Caco-2 (cell line): Measurements from ENCODE around the gene GAS6. TPM values are rescaled to one million over a fixed set of nuclear protein-coding genes. Genes with fewer than 3 reads are reported as not detected.

ENCODE experiments used
- BruUV-seq: library from RNA; stranded (reverse); fragments of 400-500 nt; replicated peaks from 2 replicates; lab custom pipeline; 2021; lab: Mats Ljungman, UMichigan
- CTCF ChIA-PET: fragments of 300-600 bp; sonication (Branson Sonifier 250); formaldehyde crosslinking; loops from one replicate; lab custom pipeline; 2022; ENCODE audit warnings: antibody characterized with exemption; lab: Charles Lee
- POLR2A ChIA-PET: fragments of 300-600 bp; sonication (Branson Sonifier 250); formaldehyde crosslinking; loops from one replicate; lab custom pipeline; 2022; ENCODE audit warnings: antibody characterized with exemption; lab: Charles Lee
- DNase-seq, 2 experiments: peaks; one replicate each; pipeline versions ENCODE4 v3.0.0 to v3.0.0-alpha.2; 2020 to 2022
- H3K27me3 ChIP-seq: replicated peaks from 2 replicates; pipeline ENCODE4 v1.6.0; 2011; ENCODE audit warnings: low read length; ENCODE audit not compliant: control insufficient read depth, insufficient read depth
- H3K36me3 ChIP-seq: 2 replicates; pipeline ENCODE4 v1.5.1; 2011; ENCODE audit warnings: low read length; ENCODE audit not compliant: control insufficient read depth, insufficient read depth
- H3K4me1 ChIP-seq: fragments of 250-450 bp; sonication (Bioruptor Pico); 2 replicates; pipeline ENCODE4 v1.5.1; 2020; ENCODE audit warnings: mild to moderate bottlenecking
- H3K4me3 ChIP-seq: 2 replicates; pipeline ENCODE4 v1.5.1; 2011; ENCODE audit warnings: low read depth, mild to moderate bottlenecking, control low read depth, low read length
- H3K9me3 ChIP-seq: fragments of 250-450 bp; sonication (Bioruptor Pico); 2 replicates; pipeline ENCODE4 v1.5.1; 2020; ENCODE audit warnings: mild to moderate bottlenecking, moderate library complexity
- H3K27ac Mint-ChIP-seq: one replicate; pipeline ENCODE4 v1.8.0; 2022; ENCODE audit warnings: mixed read lengths; ENCODE audit not compliant: unreplicated experiment
- H3K27me3 Mint-ChIP-seq: one replicate; pipeline ENCODE4 v1.8.0; 2022; ENCODE audit warnings: mixed read lengths; ENCODE audit not compliant: insufficient read depth, unreplicated experiment
- H3K36me3 Mint-ChIP-seq: one replicate; pipeline ENCODE4 v1.8.0; 2022; ENCODE audit warnings: mild to moderate bottlenecking, mixed read lengths; ENCODE audit not compliant: insufficient read depth, unreplicated experiment
- H3K4me1 Mint-ChIP-seq: one replicate; pipeline ENCODE4 v1.8.0; 2022; ENCODE audit warnings: low read depth, mixed read lengths; ENCODE audit not compliant: unreplicated experiment
- H3K4me3 Mint-ChIP-seq: one replicate; pipeline ENCODE4 v1.8.0; 2022; ENCODE audit warnings: mild to moderate bottlenecking, moderate library complexity, mixed read lengths; ENCODE audit not compliant: unreplicated experiment
- H3K9me3 Mint-ChIP-seq: one replicate; pipeline ENCODE4 v1.8.0; 2022; ENCODE audit warnings: mixed read lengths; ENCODE audit not compliant: unreplicated experiment
- CTCF ChIP-seq, 2 experiments: fragments of 200-600 bp in 1 of 2; IDR thresholded peaks; 1 replicate in 1 of 2; 2 replicates in 1 of 2; pipeline versions ENCODE4 v1.5.1 to v1.8.0; 2011 to 2022; ENCODE audit warnings: antibody characterized with exemption in 1 of 2, control low read depth in 1 of 2, inconsistent platforms in 1 of 2, low read depth in 1 of 2, low read length in 1 of 2, mild to moderate bottlenecking in 1 of 2, moderate library complexity in 1 of 2; ENCODE audit not compliant: insufficient read depth in 1 of 2, severe bottlenecking in 1 of 2, unreplicated experiment in 1 of 2
- intact Hi-C: fragments of 100-400 bp; cut with micrococcal nuclease; formaldehyde crosslinking; loops from one replicate; pipeline ENCODE4 v1.10.0; 2022; ENCODE audit not compliant: unreplicated experiment
- total RNA-seq: library from RNA; stranded (reverse); gene quantifications from 2 replicates; pipeline ENCODE4 v1.2.3, GENCODE V29; 2022

The GAS6 gene
- total RNA-seq, 1 experiment from 2014 or later = 34.8 TPM

- peaks cover 7% of the 10 kb centered on the region for H3K4me1 Mint-ChIP-seq
- ChIA-PET POLR2A (no interaction called here), CTCF (interaction anchor here (0.6 kb wide), 1 partner anchor 10 kb away, joined by 9 read pairs; no protein-coding TSS in a partner anchor)
- Histone ChIP-seq H3K4me3 (no peak overlapping the region), H3K27me3 (no peaks in the 10 kb centered on the region), H3K9me3 (no peaks in the 10 kb centered on the region), H3K4me1 (peaks cover 7% of the 10 kb centered on the region; the same call in 1 of the 2 replicates), H3K36me3 (no peaks in the 10 kb centered on the region)
- no TSS peak for BruUV-seq
- H3K27me3 Mint-ChIP-seq = peaks cover 12% of the 10 kb centered on the region
- intact Hi-C loops = no loop called here
- DNase-seq = no peak
- TF ChIP-seq CTCF (IDR thresholded peaks at IDR 0.05; ENCODE audit: insufficient read depth in 1 of 2, low read depth in 1 of 2, low read length in 1 of 2, severe bottlenecking in 1 of 2, unreplicated experiment in 1 of 2) = no peak
- peaks cover 11% of the 10 kb centered on the region for H3K9me3 Mint-ChIP-seq
- no peaks in the 10 kb centered on the region for H3K36me3 Mint-ChIP-seq
- no peak overlapping the region for H3K4me3 Mint-ChIP-seq
- H3K27ac Mint-ChIP-seq = no peak overlapping the region
These were observed 78.5 kb downstream of the GAS6 start for GRCh38 chr13:113785051-113786010.

- CTCF ChIA-PET = interaction anchor here (0.6 kb wide), 1 partner anchor 11 kb away, joined by 9 read pairs; no protein-coding TSS in a partner anchor
- peaks cover 7% of the 10 kb centered on the region for H3K4me1 Mint-ChIP-seq
- H3K27ac Mint-ChIP-seq = no peak overlapping the region
- Histone ChIP-seq H3K36me3 (no peaks in the 10 kb centered on the region), H3K9me3 (no peaks in the 10 kb centered on the region), H3K4me3 (no peak overlapping the region), H3K4me1 (peaks cover 7% of the 10 kb centered on the region; the same call in 1 of the 2 replicates), H3K27me3 (no peaks in the 10 kb centered on the region)
- DNase-seq = no peak
- H3K27me3 Mint-ChIP-seq = peaks cover 12% of the 10 kb centered on the region
- intact Hi-C loops = no loop called here
- no peaks in the 10 kb centered on the region for H3K36me3 Mint-ChIP-seq
- BruUV-seq = no TSS peak
- TF ChIP-seq CTCF (IDR thresholded peaks at IDR 0.05; ENCODE audit: insufficient read depth in 1 of 2, low read depth in 1 of 2, low read length in 1 of 2, severe bottlenecking in 1 of 2, unreplicated experiment in 1 of 2) = no peak
- H3K9me3 Mint-ChIP-seq = peaks cover 11% of the 10 kb centered on the region
- no peak overlapping the region for H3K4me3 Mint-ChIP-seq
- POLR2A ChIA-PET = no interaction called here
These were observed 79.2 kb downstream of the GAS6 start for GRCh38 chr13:113784645-113785024.

DNA sequence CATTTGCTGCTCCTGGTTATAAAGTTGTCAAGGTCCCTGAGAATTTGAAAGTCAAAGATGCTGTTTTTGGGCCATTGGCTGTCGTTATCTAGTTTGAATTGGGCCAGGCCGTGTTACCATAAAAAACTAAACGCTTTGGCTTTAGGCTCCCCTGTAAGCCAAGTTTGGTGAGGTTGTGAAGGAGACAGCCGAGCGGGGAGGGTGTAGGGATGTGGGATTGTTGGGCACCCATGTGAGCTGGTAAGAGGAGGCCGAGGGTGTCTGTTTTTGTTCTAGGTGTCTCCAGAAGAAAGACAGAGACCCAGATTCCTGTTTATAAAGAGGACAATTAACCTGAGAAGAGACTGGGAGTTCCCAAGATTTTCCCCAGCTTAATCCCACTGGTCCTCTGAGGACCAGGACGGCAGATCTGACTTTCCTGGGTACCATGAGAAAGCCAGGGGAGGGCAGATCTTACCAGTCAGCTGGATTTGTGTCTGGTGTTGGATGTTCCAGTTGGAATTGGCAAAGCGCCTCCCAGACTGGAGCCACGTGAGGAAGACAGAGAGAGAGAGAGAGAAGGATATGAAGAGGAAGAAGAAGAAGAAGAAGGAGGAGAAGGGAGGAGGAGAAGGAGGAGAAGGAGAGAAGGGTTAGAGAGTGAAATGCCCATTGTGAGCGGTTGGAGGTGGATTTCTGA, 79.8 kb downstream of the GAS6 start:
- DNase-seq = no peak
- no peak overlapping the region for H3K4me3 ChIP-seq
- H3K36me3 Mint-ChIP-seq = no peaks in the 10 kb centered on the region
- H3K4me1 ChIP-seq = peaks cover 5% of the 10 kb centered on the region; the same call in 1 of the 2 replicates
- no peak overlapping the region for H3K4me3 Mint-ChIP-seq
- peaks cover 16% of the 10 kb centered on the region for H3K27me3 Mint-ChIP-seq
- no peak for TF ChIP-seq CTCF (IDR thresholded peaks at IDR 0.05; ENCODE audit: insufficient read depth in 1 of 2, low read depth in 1 of 2, low read length in 1 of 2, severe bottlenecking in 1 of 2, unreplicated experiment in 1 of 2)
- peaks cover 5% of the 10 kb centered on the region for H3K4me1 Mint-ChIP-seq
- H3K36me3 ChIP-seq = no peaks in the 10 kb centered on the region
- no TSS peak for BruUV-seq
- no peak overlapping the region for H3K27ac Mint-ChIP-seq
- no peaks in the 10 kb centered on the region for H3K27me3 ChIP-seq
- peaks cover 11% of the 10 kb centered on the region for H3K9me3 Mint-ChIP-seq
- intact Hi-C loops = no loop called here
- no peaks in the 10 kb centered on the region for H3K9me3 ChIP-seq
- POLR2A ChIA-PET = no interaction called here
- CTCF ChIA-PET = no interaction called here
